ENCODE results near the gene OSBPL8.

Gene OSBPL8

DNA sequence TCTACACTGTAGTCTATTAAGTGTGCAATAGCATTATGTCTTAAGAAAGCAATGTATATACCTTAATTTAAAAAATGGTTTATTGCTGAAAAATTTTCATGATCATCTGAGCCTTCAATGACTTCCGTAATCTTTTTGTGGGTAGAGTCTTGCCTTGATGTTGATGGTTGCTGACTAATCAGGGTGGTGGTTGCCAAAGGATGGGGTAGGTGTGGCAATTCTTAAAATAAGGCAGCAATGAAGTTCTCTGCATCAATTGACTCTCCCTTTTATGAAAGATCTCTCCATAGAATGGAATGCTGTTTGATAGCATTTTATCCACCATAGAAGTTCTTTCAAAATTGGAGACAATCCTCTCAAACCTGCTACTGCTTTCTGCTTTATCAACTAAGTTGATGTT is 252.5 kb downstream of the OSBPL8 start:
- DNase-seq (ENCODE audit: low spot score) = no peak

DNA sequence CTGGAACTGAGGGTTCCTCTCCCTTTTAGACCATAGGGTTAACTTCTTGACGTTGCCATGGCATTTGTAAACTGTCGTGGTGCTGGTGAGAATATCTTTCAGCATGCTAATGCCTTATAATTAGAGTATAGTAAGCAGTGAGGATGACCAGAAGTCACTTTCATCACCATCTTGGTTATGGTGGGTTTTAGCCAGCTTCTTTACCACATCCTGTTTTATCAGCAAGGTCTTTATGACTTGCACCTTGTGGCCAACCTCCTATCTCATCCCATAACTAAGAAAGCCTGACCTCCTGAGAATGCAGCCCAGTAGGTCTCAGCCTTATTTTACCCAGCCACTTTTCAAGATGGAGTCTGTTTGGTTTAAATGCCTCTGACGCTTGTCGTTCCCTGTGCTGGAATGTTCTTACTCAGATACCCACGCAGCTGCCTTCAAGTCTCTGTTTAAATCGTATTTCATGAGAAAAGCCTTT is 255.5 kb downstream of the OSBPL8 start:
- no peak for DNase-seq (ENCODE audit: low spot score)

DNA sequence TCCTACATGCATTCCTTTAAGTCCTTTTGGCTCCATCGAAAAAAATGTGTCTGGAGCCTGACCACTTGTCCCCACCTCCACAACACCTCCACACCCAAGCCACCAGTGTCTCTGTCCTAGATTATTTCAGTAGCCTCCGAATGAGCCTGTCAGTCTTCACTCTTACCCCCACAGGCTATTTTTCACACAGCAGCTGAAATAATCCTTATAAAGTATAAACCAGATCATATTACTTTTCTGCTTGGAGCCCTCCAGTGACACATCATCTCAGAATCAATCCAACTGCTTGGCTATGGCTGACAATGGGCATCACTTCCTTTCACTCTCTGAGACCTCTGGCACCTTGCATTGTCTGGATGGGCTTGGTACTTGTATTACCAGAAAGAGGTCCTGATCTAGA is 256.2 kb downstream of the OSBPL8 start:
- DNase-seq (ENCODE audit: low spot score) = no peak
